NCI-H1436 treated with DMSO at 0.1 percent for 48 hours (cell line): ENCODE data around the gene MRPS27.

Experiments used
- DNase-seq: peaks from one replicate; lab custom pipeline; 2025; lab: John Stamatoyannopoulos, UW

The MRPS27 gene

GRCh38 chr5:72231991-72232703, 87.9 kb downstream of the MRPS27 start:
- DNase-seq: no peak

GRCh38 chr5:72228960-72229359, 91.1 kb downstream of the MRPS27 start:
- DNase-seq: peak; percentile 27

GRCh38 chr5:72226950-72227349, 93.1 kb downstream of the MRPS27 start:
- no peak for DNase-seq

GRCh38 chr5:72225741-72226140, 94.3 kb downstream of the MRPS27 start:
- no peak for DNase-seq

- DNase-seq: no peak
These were observed 95.0 kb downstream of the MRPS27 start for GRCh38 chr5:72224946-72225463.

GRCh38 chr5:72223371-72223770, 96.7 kb downstream of the MRPS27 start:
- DNase-seq: peak; percentile 29

GRCh38 chr5:72222521-72222920, 97.5 kb downstream of the MRPS27 start:
- no peak for DNase-seq

- DNase-seq: no peak
These were observed 98.5 kb downstream of the MRPS27 start for GRCh38 chr5:72221541-72221940.

GRCh38 chr5:72221099-72221498, 98.9 kb downstream of the MRPS27 start:
- no peak for DNase-seq

GRCh38 chr5:72216756-72217155, 103.3 kb downstream of the MRPS27 start:
- DNase-seq: no peak

GRCh38 chr5:72214168-72214567, 105.9 kb downstream of the MRPS27 start:
- no peak for DNase-seq

GRCh38 chr5:72213482-72213881, 106.6 kb downstream of the MRPS27 start:
- no peak for DNase-seq

GRCh38 chr5:72212171-72212570, 107.9 kb downstream of the MRPS27 start:
- DNase-seq: no peak

- no peak for DNase-seq
These were observed 109.0 kb downstream of the MRPS27 start for GRCh38 chr5:72210888-72211678.

GRCh38 chr5:72209147-72210115, 110.6 kb downstream of the MRPS27 start:
- no peak for DNase-seq

GRCh38 chr5:72208324-72208926, 111.6 kb downstream of the MRPS27 start:
- DNase-seq: no peak

GRCh38 chr5:72206994-72207393, 113.0 kb downstream of the MRPS27 start:
- no peak for DNase-seq

GRCh38 chr5:72206160-72206559, 113.9 kb downstream of the MRPS27 start:
- DNase-seq: no peak

GRCh38 chr5:72205431-72206009, 114.5 kb downstream of the MRPS27 start:
- no peak for DNase-seq

GRCh38 chr5:72204946-72205345, 115.1 kb downstream of the MRPS27 start:
- no peak for DNase-seq

- no peak for DNase-seq
These were observed 116.7 kb downstream of the MRPS27 start for GRCh38 chr5:72203251-72203845.
